Activated CD4-positive, alpha-beta T cell treated with anti-CD3 and anti-CD28 coated beads, Interleukin-2, amount 50 U/mL, for 48 hours (primary cell): ENCODE data around the gene POLR3H.
"Not testable (repeated sequence)": the region's sequence is repeated elsewhere in the genome, so short reads cannot be mapped to it uniquely, and the experiment has no call there.

ENCODE experiments used
- DNase-seq, 2 experiments: peaks; one replicate each; pipeline ENCODE4 v3.0.0-alpha.2; 2020

The POLR3H gene

GRCh38 chr22:41543854-41544670, at the start of gene POLR3H:
Gene POLR3H (minus strand): TSS chr22:41544470. CDS start chr22:41544101, 369 bp downstream.
- DNase-seq: peak; percentile 98 to 99

- not testable (repeated sequence) for DNase-seq
These were observed 49.2 kb upstream of the POLR3H start for GRCh38 chr22:41593336-41593960.

- peak; percentile 100 for DNase-seq
These were observed 45.3 kb upstream of the POLR3H start, which contains the start of gene PMM1 for GRCh38 chr22:41589391-41590241. Gene PMM1 (minus strand): TSS chr22:41589840. CDS start chr22:41589805, 35 bp downstream.

- no peak for DNase-seq
These were observed 43.1 kb upstream of the POLR3H start for GRCh38 chr22:41587347-41587723.

GRCh38 chr22:41585898-41586297, 41.6 kb upstream of the POLR3H start:
- no peak for DNase-seq

- DNase-seq: no peak
These were observed 40.6 kb upstream of the POLR3H start for GRCh38 chr22:41584881-41585280.

- DNase-seq: no peak
These were observed 38.4 kb upstream of the POLR3H start for GRCh38 chr22:41582694-41583093.

- no peak for DNase-seq
These were observed 35.7 kb upstream of the POLR3H start for GRCh38 chr22:41579997-41580355.

GRCh38 chr22:41579297-41579996, 35.2 kb upstream of the POLR3H start:
- no peak for DNase-seq

- DNase-seq: no peak
These were observed 34.5 kb upstream of the POLR3H start for GRCh38 chr22:41578818-41579217.

GRCh38 chr22:41578114-41578513, 33.8 kb upstream of the POLR3H start:
- no peak for DNase-seq

- DNase-seq: peak; percentile 31 to 41
These were observed 32.6 kb upstream of the POLR3H start for GRCh38 chr22:41576877-41577276.

GRCh38 chr22:41575533-41575932, 31.3 kb upstream of the POLR3H start:
- DNase-seq: no peak

GRCh38 chr22:41574847-41575381, 30.6 kb upstream of the POLR3H start:
- no peak for DNase-seq

- no peak for DNase-seq
These were observed 29.4 kb upstream of the POLR3H start for GRCh38 chr22:41573677-41574076.

GRCh38 chr22:41572305-41572704, 28.0 kb upstream of the POLR3H start:
- DNase-seq: not testable (repeated sequence)

- DNase-seq: no peak
These were observed 27.5 kb upstream of the POLR3H start for GRCh38 chr22:41571786-41572185.

- DNase-seq: no peak
These were observed 26.0 kb upstream of the POLR3H start for GRCh38 chr22:41570221-41570620.

- DNase-seq: no peak
These were observed 24.5 kb upstream of the POLR3H start for GRCh38 chr22:41568811-41569210.

- no peak for DNase-seq
These were observed 23.2 kb upstream of the POLR3H start for GRCh38 chr22:41567512-41567768.

GRCh38 chr22:41565403-41566054, 21.3 kb upstream of the POLR3H start:
- peak; percentile 26 to 36 for DNase-seq

GRCh38 chr22:41564563-41564962, 20.3 kb upstream of the POLR3H start:
- DNase-seq: no peak
